ENCODE measurements around the gene EYS.
"Not testable (repeated sequence)": the region's sequence is repeated elsewhere in the genome, so short reads cannot be mapped to it uniquely, and the experiment has no call there.

Gene EYS

DNA sequence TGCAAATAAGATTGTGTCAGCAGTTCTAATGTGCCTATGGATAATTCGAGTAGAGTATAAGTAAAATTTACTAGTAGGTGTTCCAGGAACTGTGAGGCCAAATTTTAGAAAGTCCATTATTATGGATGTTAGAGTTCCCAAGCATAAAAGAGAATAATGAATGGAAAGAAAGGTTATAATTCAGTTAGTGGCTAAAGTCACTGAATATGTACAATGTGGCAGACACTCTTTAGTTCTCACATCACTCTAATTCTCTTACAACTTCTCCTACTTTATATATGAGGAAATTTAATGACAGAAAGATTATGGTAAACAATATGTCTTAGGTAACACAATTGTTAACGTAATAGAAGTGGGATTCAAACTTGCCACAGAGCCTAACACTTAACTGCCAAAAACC lies 75.3 kb downstream of the EYS start:
- no peak for DNase-seq

DNA sequence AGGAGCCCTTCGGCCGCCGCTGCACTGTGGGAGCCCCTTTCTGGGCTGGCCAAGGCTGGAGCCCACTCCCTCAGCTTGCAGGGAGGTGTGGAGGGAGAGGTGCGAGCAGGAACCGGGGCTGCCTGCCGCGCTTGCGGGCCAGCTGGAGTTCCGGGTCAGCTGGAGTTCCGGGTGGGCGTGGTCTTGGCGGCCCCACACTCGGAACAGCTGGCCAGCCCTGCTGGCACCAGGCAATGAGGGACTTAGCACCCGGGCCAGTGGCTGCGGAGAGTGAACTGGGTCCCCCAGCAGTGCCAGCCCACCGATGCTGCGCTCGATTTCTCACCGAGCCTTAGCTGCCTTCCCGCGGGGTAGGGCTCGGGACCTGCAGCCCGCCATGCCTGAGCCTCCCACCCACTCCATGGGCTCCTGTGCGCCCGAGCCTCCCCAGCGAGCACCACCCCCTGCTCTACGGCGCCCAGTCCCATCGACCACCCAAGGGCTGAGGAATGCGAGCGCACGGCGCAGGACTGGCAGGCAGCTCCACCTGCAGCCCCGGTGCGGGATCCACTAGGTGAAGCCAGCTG lies 79.5 kb downstream of the EYS start:
- not testable (repeated sequence) for DNase-seq

DNA sequence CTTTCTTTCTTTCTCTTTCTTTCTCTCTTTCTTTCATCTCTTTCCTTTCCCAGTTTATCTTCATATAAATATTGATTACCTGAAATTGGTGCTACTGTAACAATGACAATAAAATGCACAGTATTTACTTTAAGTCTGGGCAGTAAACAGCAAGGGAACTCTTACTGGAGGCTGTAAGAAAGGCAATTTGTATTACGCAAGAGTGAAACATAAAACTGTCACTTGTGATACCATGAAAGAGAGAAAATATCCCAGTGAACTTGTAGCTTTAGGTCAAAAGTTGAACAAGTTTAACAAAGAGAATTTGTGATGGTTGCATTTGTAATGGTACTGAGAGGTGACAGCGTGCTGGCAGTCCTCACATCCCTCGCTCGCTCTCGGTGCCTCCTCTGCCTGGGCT lies 80.0 kb downstream of the EYS start:
- DNase-seq: no peak

DNA sequence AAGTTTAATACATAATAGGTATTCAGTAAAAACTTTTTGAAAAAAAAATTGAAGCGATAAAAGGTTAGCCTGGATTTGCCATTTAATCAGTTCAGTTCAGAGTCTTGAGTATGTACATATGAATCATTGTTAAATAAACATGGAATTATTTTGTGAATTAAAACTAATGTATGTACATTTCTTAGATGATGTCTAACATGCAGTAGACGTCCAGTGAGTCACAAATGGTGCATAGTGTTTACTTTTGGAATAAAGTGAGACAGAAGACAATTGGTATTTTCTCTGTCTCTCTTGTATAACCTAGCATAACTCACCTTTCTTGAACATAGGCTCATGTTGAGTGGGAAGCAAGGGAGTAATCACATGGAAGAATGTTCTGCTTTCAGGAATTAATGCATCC lies 83.5 kb downstream of the EYS start:
- DNase-seq: no peak

DNA sequence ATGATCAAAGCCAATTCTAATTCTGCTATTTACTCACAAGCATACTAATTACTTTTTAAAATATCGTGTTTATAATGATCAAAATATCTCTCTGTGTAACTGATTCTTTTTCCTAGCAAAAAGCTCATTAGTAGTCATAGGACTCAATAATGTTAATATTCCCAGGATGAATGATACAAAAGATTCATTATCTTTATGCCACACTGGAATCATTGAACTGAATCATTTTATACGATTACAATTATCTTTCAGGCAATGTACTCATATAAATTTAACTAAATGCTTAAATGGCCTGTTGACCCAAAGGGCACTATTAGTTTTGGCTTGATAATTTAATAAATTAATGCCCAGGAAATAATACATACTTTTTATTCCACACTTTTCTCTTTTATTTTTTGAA lies 96.3 kb downstream of the EYS start:
- no peak for DNase-seq

DNA sequence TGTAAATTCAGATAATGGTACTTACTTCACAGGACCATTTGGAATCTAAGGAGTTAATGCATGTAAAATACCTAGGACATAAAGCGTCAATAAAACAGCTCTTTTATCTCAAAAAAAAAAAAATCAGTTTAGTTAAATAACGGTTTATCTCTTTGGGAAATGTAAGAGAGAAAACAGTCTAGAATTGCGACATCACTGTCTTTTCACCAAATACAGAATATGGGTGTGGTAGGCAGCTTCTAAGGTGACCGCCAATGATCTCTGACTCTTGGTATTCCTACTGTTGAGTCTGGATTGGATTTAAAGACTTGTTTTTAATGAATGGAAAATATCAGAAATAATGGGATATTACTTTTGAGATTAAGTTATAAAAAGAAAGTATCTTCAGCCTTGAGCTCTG lies 111.5 kb downstream of the EYS start:
- DNase-seq: no peak

DNA sequence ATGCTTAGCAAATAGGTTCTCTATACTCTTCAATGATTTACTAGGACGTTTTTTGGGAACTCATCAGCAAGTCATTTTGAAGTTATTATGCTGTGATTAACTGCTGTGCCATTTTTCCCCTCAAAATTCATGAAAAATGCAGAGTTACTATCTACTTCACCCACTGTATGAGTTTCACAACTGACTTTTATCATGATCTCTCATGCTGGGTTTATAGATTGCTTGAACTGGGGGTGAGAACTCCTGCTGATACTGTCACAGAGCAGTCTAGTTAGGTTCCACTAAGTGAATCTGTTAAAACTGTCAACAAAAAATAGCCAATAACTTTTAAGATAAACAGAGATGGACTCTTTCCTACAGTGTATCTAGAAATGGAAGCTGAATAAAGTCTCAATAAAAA lies 136.7 kb downstream of the EYS start:
- DNase-seq: no peak

DNA sequence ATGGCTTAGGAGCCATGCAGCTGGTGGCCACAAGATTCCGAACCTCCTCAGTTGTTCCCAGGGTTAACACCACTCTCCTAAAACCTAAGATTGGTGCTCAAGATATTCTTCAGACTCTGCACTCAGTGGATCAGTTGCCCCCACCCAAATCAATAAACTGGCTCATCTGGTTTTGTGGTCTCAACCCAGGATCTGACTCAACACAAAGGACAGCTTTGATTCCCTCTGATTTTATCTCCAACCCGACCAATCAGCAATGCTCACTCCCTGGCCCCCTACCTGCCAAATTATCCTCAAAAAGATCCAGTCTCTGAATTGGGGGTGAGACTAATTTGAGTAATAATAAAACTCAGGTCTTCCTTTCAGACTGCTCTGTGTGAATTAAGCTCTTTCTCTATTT lies 137.5 kb downstream of the EYS start:
- DNase-seq: no peak

DNA sequence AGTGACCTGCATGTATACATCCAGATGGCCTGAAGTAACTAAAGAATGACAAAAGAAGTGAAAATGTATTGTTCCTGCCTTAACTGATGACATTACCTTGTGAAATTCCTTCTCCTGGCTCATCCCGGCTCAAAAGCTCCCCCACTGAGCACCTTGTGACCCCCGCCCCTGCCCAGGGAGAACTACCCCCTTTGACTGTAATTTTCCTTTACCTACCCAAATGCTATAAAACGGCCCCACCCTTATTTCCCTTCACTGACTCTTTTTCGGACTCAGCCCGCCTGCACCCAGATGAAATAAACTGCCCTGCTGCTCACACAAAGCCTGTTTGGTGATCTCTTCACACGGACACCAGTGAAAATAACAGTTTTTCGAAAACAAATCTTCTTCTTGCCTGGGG lies 138.0 kb downstream of the EYS start:
- DNase-seq: not testable (repeated sequence)

DNA sequence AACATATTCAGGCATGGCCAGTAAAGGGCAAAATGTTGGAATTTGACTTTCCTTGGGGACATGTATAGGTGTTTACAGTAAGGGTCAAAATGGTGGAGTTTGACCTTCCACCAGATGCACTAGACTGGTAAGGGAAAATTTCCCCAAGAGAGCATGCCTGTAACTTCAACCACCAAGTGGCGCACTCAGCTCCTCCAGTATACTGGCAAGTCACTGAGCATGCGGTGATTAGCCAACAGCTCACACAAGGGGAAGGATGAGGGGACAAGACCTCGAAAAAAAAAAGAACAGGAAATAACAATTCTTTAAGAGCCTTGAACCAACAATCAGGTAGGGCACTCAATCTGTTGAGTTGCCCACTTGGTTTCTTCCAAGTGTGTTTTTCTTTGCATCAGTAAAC lies 140.9 kb downstream of the EYS start:
- no peak for DNase-seq

DNA sequence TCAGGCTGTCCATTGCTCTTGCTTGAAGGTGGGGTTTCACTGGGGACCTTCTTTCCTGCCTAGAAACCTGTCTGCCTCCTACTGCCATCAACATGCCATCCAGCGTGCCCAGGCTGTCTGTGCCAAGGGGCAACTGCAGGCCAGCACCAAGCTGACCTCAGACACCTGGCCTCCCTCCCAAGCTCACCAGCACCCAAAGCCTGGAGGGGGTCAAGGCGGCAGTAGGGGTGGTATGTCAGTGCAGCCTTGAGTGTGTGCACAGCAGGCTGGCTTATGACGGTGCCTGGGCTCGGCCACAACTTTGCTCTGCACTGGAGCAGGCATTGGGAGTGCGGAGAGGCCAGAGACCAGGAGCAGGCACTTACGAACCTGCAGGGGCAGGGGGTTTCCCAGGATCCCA lies 149.0 kb downstream of the EYS start:
- no peak for DNase-seq

DNA sequence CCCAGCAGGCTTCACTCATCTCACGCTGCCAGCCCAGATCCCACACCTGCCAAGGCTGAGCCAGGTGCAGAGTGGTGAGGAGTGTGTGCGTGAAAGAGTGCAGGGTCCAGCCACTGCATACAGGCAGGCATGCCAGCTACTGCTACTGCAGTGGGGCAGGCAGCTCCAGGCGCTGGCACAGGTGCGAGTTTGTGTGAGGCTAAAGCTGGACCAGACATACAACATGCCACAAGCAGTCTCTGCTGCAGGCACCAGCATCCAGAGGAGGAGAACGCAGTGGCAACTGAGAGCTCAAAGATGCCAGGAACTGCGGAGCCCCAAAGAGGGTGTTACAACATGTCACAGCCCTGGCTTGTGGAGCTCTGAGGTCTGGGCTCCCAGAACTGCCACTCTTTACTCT lies 149.8 kb downstream of the EYS start:
- DNase-seq: no peak

DNA sequence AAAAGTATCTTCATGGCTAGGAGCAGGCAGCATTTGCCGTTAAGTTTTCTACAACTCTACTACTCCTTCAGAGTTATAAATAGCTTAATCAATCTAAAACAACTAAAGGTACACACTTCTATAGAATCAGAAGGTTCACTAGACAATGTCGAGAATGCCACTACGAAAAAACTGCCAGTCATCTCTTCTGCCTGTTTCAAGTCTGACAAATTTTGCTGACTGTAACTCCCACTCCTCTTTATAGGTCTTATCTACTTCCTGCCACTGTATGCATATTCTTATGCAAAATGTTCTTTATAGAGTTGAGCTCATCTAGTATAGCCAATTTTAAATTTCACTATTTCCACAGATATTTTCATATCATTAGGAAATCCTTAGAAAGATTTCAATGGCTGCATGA lies 160.1 kb downstream of the EYS start:
- DNase-seq: no peak

DNA sequence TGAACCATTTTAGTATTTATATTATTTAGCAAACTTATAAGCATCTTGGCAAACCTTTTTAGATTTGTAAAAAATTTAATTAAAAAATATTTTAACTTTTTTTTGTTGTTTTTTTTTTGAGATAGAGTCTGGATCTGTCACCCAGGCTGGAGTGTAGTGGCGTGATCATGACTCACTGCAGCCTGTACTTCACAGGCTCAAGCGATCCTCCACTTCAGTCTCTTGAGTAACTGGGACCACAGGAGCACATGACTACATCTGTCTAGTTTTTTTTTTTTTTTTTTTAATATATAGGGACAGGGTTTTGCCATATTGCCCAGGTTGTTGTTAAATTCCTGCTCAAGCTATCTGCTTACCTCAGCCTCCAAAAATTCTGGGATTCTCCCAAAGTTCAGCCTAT lies 161.1 kb downstream of the EYS start:
- DNase-seq: no peak

DNA sequence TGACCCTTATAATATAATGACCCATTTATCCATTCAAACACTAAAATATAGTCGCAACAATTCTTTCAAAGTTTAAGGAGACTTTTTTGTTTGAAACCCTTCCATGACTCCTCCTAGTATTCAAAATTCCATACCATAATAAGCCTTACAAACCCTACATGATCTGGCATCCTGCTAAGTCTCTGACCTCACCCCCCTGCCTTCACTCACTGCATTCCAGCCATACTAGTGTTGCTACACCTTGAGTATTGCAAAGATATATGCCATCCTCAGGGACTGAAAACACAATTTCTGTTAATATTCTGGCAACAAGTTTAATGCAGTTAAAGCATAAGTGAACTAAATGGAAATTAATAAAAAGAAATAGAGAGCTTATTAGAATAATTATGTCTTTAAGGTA lies 168.4 kb downstream of the EYS start:
- no peak for DNase-seq

DNA sequence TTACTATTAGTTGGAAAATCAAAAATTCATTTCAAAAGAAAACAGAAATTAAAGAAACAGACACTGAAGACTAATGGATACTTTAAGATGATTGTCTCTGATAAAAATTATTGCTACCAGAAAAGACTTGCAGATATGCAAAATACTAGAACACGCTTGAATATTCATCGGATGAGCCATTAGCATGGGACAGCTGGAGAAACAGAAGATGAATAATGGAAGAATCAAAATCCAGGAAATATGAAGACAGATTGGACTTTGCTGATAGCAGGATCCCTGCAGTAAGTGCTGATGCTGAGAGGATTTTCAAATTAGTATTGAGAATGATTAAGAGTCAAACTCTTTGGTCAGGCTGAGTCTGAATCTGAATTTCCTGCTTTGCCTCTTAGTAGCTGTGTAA lies 169.4 kb downstream of the EYS start:
- no peak for DNase-seq

DNA sequence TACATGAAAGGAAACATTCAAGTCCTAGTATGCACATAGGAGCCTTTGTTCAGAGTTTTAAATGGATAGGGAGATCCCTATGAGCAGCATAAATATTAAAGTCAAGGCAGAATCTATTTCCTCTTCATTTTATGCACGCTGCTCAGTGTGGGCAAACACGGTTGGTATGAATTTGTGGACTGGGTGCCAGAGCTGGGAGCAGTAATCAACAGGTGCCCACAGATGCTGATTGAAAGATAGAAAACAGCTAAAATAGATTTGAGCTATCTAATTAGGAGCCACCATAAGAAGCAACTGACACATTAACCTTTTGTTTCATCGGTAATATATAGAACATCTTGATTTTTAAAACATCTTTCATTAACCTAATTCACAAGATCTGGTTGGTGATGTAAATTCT lies 175.5 kb downstream of the EYS start:
- no peak for DNase-seq

DNA sequence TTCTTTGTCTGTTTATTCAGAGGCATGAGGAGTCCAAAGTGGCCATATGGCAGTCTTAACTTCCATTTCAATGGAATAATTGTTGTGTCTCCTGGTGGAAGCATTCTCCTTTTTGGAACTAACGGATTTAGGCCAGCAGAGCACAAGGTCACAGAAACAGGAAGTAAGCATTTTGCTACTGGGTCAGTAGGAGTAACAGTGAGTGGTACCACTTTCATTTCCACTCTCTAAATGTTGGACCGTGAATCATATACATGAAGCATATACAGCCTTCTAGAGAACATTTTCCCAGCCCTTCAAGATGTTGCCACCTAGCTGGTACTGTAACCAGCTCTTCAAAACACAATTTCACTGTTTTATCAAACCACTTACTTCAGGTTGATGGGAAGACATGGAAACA lies 182.8 kb downstream of the EYS start:
- DNase-seq: no peak

DNA sequence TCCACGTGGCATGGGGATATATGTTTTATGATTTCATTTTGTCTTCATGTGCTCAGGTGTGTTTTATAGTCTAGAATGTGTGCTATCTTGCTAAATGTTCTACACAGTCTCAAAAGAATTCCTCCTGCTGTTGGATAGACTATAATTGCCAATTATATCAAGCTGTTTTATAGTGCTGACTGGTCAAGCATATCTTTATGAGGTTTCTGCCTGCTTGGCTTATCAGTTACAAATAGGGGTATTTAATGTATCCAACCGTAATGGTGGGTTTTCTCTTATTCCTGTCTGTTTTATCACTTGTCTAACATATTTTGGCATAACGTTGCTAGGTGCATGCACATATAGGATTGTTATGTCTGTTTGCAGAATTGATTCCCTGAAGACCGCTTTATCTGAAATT lies 201.3 kb downstream of the EYS start:
- no peak for DNase-seq

DNA sequence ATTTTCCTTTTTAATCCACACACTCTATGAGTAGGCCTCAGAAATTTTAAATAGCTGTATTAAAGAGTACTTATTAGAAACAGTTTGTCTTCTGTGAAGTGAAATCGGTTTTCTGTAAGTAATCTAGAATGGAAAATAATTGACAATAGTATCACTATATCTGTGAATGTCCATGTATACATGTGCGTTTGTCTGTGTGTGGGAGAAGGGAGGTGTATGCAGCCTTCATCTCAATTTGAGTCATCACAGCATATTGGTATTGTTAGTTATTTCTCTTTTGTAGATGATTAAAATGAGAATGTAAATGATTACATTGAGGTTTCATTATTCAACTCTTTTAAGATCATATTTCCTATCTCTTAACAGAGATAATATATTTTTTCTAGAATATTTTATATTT lies 206.0 kb downstream of the EYS start:
- DNase-seq: no peak

DNA sequence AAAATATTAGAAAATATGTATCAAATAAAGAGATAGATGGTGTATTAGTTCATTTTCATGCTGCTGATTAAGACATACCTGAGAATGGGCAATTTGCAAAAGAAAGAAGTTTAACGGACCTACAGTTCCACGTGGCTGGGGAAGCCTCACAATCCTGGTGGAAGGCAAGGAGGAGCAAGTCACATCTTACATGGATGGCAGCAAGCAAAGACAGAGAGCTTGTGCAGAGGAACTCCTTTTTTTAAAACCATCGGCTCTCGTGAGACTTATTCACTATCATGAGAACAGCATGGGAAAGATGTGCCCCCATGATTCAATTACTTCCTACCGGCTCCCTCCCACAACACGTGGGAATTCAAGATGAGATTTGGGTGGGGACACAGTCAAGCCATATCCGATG lies 223.4 kb downstream of the EYS start:
- not testable (repeated sequence) for DNase-seq

DNA sequence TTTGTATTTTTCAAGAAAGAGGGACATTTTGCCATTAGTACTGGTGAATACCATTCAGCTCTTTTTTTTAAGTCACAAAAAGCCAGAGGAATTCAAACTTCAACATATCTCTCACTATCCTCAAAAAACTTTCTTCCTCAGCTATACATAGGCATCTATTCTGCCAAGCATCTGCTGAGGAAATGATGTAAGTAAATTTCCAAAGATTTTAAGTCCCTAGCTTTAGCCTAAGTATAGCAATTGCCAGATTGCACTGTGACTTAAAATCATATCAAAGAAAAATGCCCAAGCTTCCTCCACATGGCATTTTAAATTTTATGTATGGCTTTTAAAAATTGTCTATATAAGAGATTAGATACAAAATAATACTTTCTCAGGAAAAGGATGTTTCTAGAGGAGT lies 237.4 kb downstream of the EYS start:
- DNase-seq: no peak

DNA sequence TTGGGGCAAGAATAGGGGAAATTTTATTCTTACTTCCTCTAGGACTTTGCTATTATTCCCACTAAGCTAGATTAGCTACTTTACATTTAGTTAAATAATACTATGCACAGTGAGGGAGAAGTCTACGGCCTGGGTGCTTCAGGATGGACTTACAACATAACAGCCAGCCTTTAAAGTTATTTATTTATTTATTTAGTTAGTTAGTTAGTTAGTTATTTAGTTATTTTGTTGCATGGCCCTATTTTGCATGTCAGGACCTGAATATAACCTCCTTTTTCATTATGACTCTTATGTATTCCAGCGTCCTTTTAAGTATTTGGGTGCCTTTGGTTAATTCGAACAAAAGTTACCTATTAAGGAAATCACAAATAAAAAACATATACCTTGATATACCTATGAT lies 238.7 kb downstream of the EYS start:
- no peak for DNase-seq

DNA sequence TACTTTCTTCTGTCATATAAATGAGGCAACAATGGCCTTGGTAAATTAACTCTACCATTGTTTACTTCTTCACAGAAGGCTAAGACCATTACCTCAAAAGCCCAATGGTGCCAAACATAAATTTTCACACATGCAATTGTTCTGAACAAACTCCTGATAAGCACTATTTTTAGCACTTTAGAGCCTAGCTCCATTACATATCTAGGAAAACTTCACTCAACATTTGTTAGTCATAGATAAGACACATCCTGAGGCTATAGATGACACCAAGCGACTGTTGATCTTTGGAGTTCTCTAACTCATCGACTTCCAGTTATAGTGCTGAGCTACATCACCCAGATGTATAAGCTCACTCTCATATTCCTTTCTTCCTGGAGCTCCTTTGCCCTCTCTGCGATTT lies 245.9 kb downstream of the EYS start:
- no peak for DNase-seq

DNA sequence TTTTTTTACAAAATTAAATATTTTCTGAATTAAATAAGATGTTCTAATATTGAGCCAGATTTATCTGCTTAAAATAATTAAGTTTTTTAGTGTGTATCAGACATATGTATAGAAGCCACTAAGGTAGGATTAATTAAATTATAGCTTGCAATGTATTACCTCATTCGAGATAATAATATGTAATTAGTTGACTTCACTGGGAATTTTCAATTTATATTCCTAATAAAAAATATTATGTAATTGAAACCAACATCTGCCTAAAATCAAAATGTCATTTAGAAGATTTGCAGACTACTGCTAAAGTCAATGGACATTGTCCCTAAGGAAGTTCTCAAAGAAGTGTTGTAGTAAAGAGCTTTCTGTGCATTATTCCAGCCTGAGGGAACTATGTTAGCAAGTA lies 254.7 kb downstream of the EYS start:
- DNase-seq: no peak

DNA sequence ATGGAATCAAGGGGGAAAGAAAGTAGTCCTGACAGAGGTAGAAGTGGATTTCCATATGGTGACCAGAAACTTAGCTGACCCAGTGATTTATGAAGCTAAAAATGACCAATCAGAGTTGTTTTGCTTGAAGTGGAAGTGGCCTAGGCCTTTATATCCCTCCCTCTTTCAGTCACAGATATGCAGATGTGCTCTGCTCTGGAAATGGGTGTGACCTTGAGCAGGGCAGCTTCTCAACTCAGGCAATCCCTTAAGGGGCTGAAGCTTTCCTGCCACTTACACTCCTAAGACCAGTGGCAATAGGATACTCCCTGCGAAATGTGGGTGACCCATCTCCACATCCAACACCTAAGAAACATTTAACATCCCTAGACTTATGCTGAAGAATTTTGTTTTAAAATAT lies 256.6 kb downstream of the EYS start:
- no peak for DNase-seq

All from stimulated activated CD4-positive, alpha-beta T cell treated with anti-CD3 and anti-CD28 coated beads, Interleukin-4, amount 100 ng/mL, for 1 hour (primary cell).